ENCODE data around the gene SPATA25.
"Not testable (repeated sequence)": the region's sequence is repeated elsewhere in the genome, so short reads cannot be mapped to it uniquely, and the experiment has no call there.

The SPATA25 gene

DNA sequence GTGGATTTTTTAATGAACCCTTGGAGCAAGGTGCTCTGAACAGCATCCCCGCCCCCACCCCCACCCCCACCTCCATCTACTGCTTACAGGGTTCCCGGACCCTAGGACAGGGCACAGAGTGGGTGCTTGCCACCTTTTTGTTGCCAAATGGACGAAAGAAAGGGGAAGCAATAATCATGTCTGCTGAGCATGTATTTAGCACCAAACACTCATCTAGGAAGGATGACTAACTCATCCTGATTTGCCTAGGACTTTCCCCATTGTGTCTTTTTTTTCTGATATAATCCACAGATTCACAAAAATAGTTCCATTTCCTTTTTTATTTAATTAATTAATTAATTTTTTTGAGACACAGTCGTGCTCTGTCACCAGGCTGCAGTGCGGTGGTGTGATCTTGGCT is 25.7 kb upstream of the SPATA25 start:
- no peak for DNase-seq

DNA sequence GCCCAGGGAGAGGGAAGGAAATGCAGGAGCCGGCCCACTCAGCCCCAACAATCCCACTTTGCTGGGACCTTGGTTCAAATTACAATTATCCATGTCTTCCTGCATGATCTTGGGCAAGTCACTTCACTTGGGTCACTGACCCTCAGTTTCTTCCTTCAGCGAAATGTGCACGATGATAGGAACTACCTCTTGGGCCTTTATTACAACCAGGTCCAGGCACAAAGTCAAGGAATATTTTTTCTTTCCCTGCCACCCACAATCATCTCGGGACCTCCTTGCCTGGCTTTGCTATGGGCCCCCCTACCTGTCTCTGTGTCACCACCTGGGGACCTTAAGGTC is 24.9 kb upstream of the SPATA25 start:
- DNase-seq, result no peak

DNA sequence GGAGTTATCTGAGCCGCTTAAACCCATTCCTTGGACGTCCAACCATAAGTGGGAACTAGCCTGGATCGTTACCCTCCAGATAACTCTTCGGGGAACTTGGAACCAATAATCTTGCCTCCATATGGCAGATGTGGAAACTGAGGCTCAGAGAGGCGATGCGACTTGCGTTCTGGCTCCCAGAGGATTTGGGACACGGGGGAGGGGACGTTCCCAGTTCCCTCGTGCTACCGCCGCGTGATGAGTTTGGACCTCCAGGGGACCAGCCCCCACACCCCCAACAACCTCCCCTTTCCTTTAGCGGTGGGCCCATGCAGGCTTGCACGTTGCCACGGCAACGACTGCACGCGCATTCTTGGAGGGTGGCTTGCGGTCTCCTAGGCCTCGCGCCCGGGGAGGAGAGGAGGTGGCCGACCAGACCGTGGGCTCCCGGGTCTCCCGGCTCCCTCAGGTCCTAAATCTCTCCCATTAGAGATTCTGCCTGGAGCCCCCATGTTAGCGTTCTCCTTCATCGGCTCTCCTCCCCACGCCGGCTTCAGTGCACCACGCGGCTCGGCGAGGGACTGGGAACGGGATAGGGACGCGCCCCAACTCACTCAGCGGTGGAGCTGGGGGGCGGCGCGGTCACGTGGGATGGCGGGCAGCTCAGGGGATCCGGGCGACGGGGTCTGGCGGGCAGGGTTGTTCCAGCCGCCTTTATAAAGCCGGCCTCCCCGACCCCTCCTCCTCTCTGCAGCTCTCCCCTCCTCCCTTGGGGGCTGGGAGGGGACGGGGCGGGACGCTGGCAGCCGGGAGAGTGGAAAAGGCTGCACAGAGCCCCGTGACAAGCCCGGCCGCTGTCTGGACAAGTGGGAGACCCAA is 24.3 kb upstream of the SPATA25 start, which contains the start of gene PLTP:
Gene PLTP, minus strand, starts transcription at position 670 of the 858 bp plus-strand sequence. CDS start 703 bp downstream, outside the sequence.
- DNase-seq, result no peak

DNA sequence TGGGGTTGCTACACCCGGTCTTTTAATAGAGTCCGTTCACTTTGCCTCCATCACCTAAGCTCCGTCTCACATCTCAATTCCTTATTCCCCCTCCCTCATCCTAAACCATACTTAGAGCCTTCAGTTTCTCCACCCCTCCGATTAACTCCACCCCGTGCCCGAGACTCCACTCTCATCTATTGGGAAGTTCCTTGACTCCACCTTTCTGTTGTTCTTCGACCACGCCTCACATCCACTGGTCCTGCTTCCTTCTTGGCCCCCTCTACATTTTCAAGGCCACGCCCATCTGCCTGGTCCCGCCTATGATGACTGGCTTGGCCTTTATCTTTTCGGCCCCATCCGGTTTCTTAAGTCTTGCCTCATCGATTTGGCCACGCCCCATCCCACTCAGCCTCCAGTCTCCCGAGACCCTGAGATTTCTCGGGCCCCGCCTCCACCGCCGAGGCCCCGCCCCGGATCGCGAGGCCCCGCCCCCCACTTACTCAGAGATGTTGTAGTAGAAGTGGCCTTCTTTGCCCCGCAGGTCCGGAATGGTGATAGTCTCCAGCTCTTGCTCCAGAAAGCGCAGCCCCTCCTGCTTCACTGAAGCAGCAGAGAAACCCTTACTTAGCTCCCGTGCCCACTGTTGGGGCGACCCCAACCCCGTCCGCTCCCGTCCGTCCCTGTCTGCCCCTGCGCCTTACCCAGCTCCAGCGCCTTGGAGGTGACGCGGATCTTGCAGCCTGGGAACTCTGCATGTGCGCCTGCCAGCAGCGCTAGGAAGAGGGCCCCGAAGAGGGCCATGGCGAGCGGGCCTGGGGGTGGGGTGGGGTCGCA is 23.5 kb upstream of the SPATA25 start:
- peak; percentile 78 for DNase-seq

DNA sequence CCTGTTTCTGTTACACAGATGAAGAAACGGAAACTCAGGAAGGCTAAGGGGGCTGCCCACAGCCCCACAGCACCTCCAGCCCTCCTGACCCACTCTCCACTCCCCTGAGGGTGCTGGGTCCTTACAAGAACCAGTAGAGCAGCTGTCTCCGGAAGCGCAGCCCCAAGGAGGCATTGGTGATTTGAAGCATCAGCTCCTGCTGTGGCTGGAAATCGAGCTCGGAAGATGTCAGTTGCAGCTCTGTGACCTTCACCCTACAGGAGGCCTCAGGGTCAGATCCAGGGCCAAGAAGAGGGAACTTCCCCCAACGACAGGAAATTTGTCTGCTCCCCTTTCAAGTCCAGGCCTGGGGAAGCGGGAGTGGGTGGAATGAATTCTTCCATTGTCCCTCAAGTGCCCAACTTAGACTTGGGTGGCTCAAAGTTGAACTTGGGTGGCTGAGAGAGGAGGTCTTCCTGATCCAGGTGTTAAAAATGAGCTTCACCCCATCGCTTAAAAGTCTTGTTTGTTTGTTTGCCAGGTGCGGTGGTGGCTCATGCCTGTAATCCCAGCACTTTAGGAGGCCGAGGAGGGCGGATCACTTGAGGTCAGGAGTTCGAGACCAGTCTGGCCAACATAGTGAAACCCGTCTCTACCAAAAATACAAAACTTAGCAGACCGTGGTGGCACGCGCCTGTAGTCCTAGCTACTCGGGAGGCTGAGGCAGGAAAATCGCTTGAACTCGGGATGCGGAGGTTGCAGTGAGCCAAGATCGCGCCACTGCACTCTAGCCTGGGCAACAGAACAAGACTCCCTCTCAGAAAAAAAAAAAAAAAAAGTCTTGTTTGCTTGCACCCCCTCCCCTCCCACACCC is 22.6 kb upstream of the SPATA25 start:
- no peak for DNase-seq

DNA sequence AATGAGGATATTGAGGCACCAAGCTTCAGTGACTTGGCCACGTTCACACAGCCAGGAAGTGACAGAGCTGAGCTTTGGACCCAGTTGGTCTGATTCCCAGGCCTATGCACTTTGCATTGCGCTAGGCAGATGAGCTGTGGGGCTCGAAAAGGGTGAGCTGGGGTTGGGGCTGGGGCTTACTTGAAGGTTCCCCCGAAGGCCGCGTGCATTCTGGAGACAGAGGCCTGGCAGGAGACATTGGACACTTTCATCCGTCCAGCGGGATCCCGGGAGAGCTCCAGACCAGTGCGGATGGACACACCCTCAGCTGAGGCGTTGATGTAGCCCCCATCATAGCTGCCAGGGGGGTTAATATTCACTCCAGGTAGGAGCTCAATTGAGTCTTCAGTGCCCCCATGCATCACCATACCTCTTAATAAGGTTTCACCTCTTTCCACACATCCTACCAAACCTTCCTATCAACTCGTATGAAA is 21.9 kb upstream of the SPATA25 start:
- no peak for DNase-seq

DNA sequence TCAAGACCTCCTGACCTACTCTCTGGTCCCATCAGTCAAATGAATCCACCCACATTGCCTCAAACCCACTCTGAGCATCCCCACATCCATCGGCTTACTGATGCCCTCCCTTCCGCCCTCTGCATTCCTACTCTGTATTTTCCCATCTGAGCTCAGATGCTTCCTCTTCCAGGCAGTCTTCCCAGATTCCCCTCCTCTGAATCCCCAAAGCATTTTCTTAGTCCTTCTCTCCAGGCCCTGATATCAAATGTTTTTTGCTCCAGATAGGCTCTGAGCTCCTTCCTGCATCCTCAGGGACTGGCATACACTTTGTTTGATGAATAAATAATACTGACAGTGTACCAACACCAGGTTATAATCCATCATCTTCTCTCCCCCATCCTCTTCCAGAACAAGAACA is 20.7 kb upstream of the SPATA25 start:
- DNase-seq, result no peak

DNA sequence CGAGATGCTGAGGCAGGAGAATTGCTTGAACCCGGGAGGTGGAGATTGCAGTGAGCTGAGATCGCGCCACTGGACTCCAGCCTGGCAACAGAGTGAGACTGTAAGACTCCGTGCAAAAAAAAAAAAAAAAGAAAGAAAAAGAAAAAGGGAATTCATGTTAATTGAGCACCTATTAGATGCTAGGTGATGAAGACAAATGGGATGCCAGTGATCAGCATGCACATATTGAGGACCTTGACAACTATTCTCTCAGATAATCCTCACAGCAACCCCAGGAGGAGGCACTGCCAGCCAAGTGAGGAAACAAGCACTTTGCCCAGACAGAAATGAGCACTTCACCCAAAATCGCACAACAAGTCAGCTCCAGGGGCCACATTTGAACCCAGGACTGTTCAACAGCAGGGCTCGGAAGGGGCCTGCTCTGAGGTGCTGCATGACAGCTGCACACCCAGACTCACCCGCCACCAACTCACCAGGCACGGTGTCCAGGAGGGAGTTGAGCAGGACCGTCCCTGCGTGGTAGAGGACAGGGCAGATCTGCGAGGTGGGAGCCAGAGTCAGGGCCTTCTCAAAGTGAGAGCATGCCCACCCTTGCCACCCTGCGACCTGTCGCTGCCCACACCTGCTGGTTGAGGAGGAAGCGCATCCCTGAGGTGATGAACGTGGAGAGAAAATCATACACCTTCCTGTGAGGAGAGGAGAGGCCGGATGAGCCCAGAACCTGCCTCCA is 20.0 kb upstream of the SPATA25 start:
- no peak for DNase-seq

DNA sequence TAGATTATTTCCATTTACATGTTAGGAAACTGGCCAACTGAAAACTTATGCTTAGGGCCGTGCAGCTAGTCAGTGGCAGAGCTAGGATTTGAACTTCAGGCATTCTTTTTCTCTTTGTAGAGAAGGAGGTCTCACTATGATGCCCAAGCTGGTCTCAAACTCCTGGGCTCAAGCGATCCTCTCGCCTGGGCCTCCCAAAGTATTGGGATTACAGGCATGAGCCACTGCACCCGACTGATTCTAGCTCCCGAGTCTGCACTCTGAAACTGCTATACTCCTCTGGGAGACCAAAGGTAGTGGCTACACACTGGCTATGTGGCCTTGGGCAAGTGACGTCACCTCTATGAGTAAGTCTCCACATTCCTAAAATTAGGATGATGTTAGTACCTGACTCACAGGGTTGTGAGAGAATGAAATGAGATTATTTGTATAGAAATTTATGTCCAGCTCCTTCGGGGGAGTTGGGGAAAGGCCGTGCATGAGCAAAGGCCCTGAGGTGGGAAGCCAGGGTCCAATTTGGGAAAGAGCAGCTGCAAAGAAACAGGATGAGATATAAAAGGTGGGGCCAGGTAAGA is 18.2 kb upstream of the SPATA25 start:
- no peak for DNase-seq

DNA sequence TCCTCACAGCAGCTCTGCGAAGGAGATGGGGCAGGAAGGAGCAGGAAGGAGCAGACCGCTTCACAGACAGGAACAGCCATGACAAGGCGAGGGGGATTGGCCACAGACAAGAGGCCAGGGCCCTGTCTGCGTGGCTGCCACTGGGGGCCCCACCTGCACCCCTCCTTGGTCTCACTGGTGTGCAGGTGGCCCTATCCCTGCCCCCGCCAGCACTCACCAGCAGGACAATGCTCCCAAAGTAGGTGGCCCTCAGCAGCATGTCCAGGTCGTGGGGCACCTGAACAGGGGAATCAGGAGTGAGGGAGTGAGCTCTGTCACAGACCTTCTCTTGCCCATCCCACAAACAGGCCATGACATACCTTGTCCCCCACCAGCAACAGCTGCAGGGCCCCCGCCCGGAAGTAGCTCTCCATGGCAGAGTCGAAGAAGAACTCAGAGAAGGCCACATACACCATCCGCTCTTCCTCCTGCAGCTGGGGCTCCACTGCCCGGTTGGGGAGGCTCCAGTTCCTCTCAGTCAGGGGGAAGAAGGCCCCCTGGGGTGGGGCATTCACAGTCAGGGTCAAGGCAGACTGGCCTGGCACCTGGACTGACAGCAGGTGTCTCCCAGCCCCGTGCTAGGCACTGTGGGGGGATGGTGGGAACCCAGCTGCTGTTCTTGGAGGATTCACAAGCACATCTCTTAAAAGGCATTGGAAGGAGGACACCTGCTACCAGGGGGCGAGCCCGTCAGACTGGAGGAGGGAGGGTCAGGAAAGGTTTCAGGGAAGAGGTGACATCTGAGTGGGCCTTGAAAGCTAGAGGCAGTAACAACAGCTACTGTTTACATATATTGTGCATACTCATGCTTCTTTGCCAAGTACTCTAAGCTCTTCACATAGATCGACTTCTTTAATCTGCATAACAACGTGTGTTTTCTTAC is 17.4 kb upstream of the SPATA25 start:
- DNase-seq, result no peak

DNA sequence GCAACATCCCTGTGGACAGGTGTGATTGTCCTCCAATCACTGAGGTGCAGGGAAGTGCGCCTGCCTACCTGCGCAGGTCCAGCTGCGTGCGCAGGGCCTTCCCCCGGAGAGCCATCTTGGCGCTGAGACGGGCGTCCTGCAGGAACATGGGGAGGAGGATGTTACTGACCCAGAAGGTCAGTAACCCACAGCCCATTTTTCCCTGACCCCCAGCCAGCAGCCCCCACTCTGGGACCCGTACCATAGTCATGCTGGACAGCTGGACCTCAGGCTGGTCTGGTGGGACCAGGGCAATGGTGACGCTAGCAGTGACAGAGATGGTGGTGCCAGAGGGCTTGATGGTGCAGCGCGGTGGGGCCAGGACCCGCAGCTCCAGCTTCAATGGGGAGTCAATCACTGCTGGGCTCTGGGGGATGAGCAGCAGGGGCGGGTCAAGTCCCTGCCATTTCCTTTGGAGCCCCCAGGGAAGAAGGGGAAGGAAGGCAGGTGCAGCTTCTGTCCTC is 14.8 kb upstream of the SPATA25 start:
- DNase-seq, result no peak

DNA sequence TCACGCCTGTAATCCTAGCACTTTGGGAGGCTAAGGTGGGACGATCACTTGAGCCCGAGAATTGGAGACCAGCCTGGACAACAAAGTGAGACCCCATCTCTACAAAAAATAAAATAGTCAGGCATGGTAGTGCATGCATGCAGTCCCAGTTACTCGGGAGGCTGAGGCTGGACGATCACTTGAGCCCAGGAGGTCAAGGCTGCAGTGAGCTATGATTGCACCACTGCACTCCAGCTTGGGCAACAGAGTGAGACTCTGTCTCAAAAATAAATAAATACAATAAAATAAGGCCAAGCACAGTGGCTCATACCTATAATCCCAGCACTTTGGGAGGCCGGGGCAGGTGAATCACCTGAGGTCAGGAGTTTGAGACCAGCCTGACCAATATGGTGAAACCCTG is 13.9 kb upstream of the SPATA25 start:
- not testable (repeated sequence) for DNase-seq

DNA sequence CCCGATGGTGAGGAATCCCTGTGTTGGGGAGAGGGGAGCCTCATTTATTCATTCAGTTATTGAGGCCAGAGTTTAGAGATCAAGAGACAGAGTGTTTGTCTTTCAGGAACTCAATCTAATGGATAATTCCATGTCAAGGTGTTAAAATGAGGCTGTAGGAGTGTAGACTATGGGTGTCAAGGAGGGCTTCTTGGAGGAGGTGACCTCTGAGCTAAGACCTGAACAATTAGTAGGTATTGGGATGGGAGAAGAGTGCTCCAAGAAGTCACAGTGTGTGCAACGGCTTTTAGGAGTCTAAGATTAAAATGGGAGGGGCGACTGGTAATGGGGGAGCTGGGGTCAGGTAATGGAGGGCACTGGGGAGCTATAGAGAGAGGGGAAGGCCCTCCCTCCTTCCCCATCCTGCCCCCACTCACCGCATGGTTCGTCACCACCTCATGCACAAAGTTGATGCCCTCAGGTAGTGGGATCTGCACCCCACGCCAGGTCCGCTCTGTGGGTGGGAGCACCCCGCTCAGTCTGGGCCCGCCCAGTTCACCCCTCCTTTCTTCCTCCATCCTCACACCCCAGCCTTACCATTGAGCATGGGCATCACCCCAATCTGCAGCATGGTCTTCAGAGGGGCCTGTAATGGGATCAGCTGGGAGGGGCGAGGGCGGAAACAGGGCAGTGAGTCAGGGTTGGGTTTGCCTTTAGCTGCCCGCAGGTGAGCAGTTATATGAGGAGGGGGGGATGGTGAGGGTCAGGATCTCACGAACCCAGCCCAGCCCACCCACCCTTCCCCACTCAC is 11.8 kb upstream of the SPATA25 start:
- no peak for DNase-seq

DNA sequence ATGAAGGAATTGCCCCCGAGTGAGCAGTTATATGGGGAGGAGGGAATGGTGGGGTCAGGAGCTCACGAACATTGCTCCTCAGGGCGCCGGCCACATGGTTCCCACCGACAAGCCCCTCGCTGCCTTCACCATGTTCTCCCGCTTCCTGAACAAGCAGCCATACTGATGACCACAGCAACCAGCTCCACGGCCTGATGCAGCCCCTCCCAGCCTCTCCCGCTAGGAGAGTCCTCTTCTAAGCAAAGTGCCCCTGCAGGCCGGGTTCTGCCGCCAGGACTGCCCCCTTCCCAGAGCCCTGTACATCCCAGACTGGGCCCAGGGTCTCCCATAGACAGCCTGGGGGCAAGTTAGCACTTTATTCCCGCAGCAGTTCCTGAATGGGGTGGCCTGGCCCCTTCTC is 10.9 kb upstream of the SPATA25 start:
- DNase-seq, result no peak

DNA sequence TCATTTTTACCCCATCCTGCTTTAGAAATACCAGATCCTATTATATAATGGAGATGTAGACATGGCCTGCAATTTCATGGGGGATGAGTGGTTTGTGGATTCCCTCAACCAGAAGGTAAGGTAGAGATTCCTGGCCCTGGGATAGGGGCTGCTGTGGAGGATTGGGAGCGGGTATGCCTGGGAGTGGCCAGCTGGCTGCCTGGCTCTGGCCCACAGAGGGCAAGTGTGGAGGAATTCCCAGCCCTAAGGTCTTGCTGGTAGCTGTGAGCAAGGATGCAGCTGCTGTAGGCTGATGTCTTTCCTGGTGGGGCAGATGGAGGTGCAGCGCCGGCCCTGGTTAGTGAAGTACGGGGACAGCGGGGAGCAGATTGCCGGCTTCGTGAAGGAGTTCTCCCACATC is 10.3 kb upstream of the SPATA25 start:
- DNase-seq, result no peak

DNA sequence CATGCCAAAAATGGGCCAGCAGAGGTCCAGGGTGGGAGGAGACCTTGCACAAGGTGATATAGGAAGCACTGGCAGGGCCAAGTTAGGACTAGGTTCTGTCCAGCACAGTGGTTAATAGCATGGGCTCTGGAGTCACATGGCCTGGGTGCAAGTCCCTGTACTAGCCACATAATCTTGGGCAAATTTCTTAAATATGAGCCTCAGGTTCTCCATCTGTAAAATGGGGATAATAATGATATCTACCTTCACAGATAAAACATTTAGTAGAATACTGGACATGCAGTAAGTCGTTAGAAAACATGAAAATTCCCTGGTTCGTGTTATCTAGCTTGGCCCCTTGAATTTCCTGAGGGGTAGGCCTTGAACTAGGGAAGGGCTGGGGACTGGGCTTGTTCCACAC is 9.9 kb upstream of the SPATA25 start:
- DNase-seq, result no peak

DNA sequence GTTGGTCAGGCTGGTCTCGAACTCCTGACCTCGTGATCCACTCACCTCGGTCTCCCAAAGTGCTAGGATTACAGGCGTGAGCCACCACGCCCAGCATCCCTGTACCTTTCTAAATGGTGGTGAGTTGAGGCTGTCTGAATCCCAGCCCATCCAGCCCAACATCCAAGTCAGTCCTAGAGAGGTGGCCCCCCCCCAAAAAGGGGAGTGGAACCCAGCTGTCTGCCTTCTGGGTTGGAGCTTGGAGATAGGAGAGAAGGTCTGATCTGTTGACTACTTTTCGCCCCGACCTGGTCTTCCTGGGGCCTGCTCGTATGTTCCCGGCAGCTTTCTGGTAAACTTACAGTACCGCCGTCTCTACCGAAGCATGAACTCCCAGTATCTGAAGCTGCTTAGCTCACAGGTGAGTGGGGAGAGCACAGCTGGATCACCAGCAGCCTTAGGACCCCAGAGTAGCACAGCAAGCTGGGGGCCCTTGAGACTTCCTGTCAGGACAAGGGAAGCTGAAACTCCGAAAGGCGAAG is 9.3 kb upstream of the SPATA25 start:
- DNase-seq, result no peak

DNA sequence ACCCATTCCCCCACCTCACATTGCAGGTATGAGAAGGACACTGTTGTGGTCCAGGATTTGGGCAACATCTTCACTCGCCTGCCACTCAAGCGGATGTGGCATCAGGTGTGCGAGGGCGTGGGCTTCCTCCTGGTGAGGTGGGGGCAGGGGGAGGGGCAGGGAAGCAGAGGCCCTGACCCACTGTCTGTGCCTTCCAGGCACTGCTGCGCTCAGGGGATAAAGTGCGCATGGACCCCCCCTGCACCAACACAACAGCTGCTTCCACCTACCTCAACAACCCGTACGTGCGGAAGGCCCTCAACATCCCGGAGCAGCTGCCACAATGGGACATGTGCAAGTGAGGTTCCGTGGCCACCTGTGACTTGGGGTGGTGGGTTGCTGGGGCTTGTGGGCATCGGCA is 7.4 kb upstream of the SPATA25 start:
- no peak for DNase-seq

DNA sequence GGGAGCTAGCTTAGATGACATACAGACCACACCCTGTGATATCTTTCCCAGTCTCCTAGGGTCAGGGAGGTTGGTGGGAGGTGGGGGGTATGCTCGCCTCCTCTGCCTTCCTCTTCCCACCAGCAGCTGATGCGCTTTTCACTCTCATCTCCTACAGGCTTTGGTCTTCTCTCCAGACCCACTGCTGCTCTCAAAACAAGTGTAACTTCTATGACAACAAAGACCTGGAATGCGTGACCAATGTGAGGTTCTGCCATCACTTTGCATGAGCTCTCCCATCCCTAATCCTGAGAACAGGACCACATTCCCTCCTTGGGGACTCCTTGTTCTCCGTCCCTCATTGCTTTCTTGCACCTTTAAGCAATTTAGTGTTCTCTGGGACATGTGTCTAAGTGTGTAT is 6.4 kb upstream of the SPATA25 start:
- no peak for DNase-seq
